GM12891 (cell line): ENCODE results near the gene OPCML.

Source experiments
- PAX5 ChIP-seq: IDR thresholded peaks from 2 replicates; pipeline ENCODE4 v1.6.1; 2011; ENCODE audit warnings: low read length, moderate library complexity, mild to moderate bottlenecking; ENCODE audit not compliant: insufficient read depth, severe bottlenecking
- POLR2A ChIP-seq: IDR thresholded peaks from 2 replicates; pipeline ENCODE4 v1.6.1; 2011; ENCODE audit warnings: low read depth, low read length, control low read depth
- POLR2AphosphoS5 ChIP-seq: IDR thresholded peaks from 2 replicates; pipeline ENCODE4 v1.6.1; 2011; ENCODE audit warnings: low read depth, low read length, control low read depth
- SPI1 ChIP-seq: IDR thresholded peaks from 2 replicates; pipeline ENCODE4 v1.6.1; 2011; ENCODE audit warnings: low read depth, low read length, control low read depth
- TAF1 ChIP-seq: IDR thresholded peaks from 2 replicates; pipeline ENCODE4 v1.6.1; 2011; ENCODE audit warnings: low read depth, low read length, control low read depth

DNA sequence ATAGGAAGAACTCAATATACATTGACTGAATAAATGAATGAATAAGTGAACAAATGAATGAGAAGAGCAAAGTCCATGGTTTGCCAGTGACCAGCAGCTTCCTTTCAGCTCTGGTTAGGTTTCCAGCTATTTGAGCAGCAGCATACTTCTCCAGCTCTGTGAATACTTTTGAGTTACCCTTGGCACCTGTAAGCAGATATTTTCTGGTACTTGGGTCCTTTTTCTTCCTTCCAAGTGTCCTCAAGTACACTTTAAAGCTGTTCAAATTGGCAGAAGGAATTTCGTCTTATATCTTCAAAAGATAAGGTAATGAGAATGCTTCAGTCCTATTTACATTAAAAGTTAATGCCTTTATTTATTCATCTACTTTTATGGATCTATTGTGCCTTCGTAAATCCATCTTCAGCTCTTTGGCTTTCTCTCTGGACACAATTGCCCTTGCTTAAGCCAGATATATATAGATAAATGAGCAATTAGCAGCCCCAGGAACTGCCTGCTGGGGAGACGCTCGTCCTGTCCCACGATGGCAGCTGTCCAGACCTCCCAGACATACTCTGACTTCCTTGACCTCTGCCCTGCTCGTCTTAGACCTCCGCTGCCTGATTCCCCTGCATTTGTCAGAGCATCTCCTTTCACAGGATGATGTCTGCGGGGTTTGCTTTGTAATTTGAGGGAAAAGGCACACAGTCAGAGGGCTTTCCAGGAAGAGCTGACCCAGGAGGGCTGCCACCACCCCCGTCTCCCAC is 926.3 kb downstream of the OPCML start:
- no peak for TF ChIP-seq POLR2A
- no peak for TF ChIP-seq POLR2AphosphoS5
- no peak for TF ChIP-seq SPI1
- no peak for TF ChIP-seq PAX5
- TF ChIP-seq TAF1: no peak
